HG03280 (cell line): Measurements from ENCODE around the gene IRS2.

ENCODE experiments used
- ATAC-seq: cut with Tn5 transposase; IDR thresholded peaks from one replicate; pipeline ENCODE4 v1.9.1; 2021; ENCODE audit warnings: mild to moderate bottlenecking, moderate library complexity; ENCODE audit not compliant: unreplicated experiment

Gene IRS2

DNA sequence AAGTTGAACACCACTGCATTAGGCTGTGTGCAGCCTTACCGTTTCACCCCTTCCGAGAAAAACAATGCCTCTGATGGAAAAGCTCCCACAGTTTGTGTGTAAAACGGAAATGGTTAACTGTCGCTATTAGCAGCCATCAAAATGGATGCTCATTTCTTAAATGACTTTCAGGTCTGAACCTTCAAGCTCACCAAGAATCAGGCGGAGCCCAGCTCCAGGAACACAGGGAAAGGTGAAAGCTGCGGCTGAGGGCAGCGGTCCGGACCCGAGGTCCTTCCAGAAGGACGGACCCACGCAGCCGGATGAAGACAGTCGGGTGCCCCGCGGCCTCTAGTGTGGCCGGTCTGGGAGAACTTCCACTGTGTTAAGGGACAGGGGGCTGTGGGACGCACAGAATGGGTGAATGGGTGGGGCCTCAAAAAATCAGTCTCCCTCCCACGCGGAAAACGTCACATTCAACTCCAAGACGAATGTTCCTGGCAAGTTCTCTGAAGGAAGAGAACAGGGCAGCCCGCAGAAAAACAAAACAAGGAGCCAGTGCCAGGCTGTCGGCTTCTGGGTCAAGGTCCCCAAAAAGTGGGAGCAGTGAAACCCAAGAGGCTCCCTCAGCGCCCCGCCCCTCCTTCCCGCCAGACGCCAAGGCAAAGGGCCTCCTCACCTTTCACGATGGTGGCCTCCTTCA, 4.9 kb downstream of the IRS2 start:
- no peak for ATAC-seq

DNA sequence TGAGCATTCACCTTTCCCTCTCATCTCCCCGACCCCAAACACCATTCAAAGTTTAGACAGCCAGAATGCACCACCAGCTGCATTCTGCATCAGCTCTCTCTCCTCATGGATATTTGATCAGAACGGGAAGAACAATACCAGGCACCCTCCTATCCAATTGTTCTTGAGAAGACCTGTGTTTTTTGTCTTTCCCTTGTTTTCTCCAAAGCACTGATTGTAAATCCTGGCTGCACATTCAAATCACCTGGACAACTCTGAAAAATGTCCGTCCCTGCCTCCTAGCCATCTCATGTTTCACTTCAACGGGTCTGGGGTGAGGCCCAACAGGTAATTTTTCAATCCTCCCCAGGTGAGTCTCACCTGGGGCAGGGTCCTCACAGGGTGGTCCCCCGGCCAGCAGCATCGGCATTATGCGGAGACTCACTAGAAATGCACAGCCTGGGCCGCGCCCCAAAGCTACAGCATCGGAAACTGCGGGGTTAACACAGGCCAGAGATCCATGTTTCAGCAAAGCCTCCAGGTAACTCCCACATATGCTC, 5.5 kb downstream of the IRS2 start:
- no peak for ATAC-seq

DNA sequence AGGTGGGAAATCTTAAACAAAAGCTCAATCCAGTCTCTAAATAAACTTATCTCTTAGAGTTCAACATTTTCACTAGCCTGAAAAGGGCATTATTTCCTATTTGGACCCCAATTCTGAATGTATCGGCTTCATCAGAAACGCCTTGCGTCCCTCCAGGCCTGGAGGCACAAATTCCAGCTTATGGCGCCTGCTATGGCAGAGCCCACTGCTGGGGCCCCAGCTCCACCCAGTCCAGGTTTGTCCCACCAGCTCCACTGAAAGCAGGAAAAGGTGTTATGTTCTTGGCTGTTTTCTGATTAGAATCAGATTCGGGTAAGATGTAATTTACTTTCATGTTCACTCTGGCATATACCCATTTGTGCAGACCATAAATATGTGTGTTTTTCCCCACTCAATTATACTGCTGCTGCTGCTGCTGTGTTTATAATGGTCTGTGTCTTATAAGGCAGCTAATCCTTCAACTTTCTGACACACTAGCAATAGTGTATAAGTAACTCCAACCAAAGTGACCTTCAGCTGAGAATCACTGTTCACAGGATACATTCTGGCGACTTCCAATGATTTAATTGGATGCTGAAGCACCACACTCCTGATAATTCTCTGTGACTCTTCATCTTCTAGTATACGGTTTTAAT, 6.4 kb downstream of the IRS2 start:
- no peak for ATAC-seq

GRCh38 chr13:109779074-109779473, 7.3 kb downstream of the IRS2 start:
- no peak for ATAC-seq

- no peak for ATAC-seq
Measured at GRCh38 chr13:109778102-109778542, 8.3 kb downstream of the IRS2 start.

DNA sequence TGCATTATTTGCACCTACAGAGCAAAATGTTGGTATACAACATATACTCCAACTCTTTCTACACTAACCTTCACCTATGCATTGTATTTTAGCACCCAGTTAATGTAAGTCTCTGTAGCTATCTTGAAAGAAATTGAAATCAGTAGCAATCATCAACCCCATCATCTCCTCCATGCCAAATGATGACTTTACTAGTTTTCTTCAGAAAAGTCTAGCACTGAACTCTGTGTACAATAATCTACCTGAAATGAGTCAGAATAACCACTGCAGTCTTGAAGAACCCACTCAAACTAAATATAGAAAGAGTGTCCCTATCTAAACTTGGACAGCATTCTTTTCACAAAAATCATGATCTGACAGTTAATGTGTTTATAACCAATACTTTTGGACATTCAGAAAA, 9.8 kb downstream of the IRS2 start:
- no peak for ATAC-seq

GRCh38 chr13:109773786-109774185, 12.6 kb downstream of the IRS2 start:
- ATAC-seq: no peak

DNA sequence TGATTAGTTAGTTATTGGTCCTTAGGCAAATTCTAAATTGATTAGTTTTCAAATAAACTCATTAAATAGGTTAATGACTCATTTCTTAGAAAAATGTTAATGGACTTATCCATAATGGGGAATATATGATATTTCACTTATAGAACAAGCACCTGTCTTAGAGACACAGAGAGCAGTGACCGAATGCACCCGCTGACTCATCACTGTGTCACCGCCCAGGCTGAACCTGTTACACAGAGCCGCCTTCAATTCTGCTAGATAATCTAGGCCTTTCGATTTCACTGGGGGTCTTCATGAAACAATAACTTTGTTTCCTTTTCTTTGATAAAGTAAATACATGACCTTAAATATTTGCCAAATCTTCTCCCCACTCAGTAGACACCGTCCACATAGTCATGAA, 13.1 kb downstream of the IRS2 start:
- ATAC-seq: no peak

- no peak for ATAC-seq
Measured at GRCh38 chr13:109771926-109772325, 14.5 kb downstream of the IRS2 start.

GRCh38 chr13:109770436-109770835, 15.9 kb downstream of the IRS2 start:
- ATAC-seq: no peak

- no peak for ATAC-seq
Measured at GRCh38 chr13:109769921-109770320, 16.5 kb downstream of the IRS2 start.

- no peak for ATAC-seq
Measured at GRCh38 chr13:109769275-109769674, 17.1 kb downstream of the IRS2 start.

- no peak for ATAC-seq
Measured at GRCh38 chr13:109768616-109769015, 17.8 kb downstream of the IRS2 start.

DNA sequence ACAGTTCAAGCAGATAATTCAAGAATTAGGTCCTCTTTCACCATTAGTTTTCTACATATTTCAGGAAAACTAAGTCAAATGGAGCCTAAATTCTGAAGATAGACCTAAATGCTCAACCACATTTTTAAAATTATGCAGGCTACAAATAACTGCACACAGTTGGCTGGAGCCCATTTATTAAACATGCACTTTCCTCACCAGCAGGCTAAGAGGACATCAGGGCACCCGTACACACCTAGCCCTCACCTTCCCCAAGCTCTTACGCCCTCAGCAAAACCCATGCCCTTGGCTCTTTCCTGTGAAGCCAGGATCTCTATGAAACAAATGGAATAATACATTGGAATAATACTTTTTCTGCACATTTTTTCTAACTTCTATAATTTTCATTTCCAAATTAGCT, 18.2 kb downstream of the IRS2 start:
- no peak for ATAC-seq

DNA sequence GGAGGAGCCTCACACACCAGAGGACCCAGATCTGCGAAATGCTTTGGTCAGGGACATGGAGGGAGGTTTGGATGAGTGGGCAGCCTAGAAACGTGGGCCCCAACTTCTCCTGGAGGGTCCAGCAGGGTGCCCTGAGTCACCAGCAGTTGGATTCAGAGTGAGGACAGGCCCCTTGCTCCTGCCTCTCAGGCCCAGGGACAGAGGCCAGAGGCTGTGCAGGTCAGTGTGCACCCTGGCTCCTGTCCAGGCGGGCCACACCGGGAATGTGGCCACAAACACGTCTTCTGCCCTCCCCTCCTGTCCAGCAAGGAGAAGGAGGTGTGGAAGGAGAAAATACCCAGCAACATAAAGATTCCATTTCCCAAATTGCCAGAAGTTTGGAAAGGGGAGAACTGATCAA, 19.4 kb downstream of the IRS2 start:
- ATAC-seq: no peak

GRCh38 chr13:109764470-109765291, 21.7 kb downstream of the IRS2 start:
- no peak for ATAC-seq

DNA sequence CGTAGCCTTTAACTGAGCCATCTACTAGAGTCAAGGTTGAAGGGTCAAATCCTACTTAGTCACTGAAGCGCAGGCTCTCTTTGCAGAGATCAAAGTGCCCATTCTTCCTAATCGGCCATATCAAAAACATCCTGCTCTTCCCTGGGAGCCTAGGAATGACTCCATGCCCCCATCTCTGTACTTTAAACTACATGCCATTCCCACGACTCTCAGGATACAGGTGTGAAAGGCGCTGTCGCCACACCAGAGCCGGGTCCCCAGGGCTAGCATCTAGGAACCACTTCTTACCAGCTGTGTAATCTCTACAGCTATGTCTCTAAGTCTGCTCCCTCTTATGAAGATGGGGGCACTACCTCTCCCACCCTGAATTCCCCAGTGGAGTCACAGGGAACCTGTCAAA, 22.3 kb downstream of the IRS2 start:
- ATAC-seq: no peak

GRCh38 chr13:109762791-109763190, 23.6 kb downstream of the IRS2 start:
- ATAC-seq: no peak

DNA sequence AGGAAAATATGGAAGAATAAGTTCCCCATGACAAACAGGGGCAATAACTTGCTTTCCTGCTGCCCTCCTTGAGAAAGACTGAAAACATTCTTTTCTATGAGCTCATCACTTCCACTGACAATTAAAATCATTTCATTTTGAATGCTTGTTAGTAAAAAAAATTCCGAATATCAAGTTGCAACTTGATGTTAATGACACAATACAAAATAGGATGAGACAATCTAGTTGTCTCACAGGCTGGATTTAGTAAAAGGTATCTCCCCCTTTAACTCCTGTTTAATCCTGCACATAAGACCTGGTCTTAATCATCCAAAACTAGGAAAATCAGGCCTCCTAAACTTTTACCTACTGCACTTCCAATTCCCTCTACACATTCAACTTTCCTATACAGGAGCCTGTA, 24.7 kb downstream of the IRS2 start:
- ATAC-seq: no peak

DNA sequence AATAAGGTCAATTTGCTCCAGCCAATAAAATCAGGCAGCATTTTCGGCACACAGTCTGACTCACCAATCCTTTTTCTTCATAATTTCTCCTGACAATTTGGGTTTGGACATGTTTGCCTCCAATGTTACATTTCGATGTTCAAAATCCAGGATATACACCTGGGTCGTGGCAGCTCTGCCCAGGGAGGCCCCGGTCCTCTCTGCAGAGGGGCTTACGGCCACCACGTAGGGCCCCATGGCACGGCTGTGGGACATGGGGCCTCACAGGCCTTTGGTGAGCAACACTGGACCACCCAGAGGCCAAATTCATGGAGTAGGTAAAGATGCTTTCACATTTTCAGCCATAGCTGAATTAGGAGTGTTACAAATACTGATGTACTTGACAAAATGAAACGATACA, 25.4 kb downstream of the IRS2 start:
- ATAC-seq: no peak

GRCh38 chr13:109760402-109760801, 26.0 kb downstream of the IRS2 start:
- no peak for ATAC-seq

GRCh38 chr13:109759609-109760008, 26.8 kb downstream of the IRS2 start:
- ATAC-seq: no peak
